ENCODE measurements around the gene EFNA5.
A peak's percentile ranks its signal among the peaks of the same experiment; 100 is the strongest.

Gene EFNA5

GRCh38 chr5:107696498-107696897 is 25.8 kb upstream of the EFNA5 start:
- peaks cover 2% of the 10 kb centered on the region; the same call in 1 of the 2 replicates for H3K4me1 ChIP-seq (ENCODE audit: control insufficient read depth, insufficient read depth, low read length)
- H3K36me3 ChIP-seq (ENCODE audit: control insufficient read depth, insufficient read depth, low read length): no peaks in the 10 kb centered on the region
- H3K27me3 ChIP-seq (ENCODE audit: control insufficient read depth, insufficient read depth, low read length): no peaks in the 10 kb centered on the region
- no CpG with 5 or more reads among the region's 4 CpGs for WGBS (ENCODE audit: insufficient coverage, insufficient read length)
- H3K9me3 ChIP-seq (ENCODE audit: control insufficient read depth, insufficient read depth, low read length): no peaks in the 10 kb centered on the region
- H3K27ac ChIP-seq (ENCODE audit: low read length): no peak overlapping the region
- H3K4me3 ChIP-seq (ENCODE audit: low read length): no peak overlapping the region
- DNase-seq (ENCODE audit: low read depth, low spot score): no peak

GRCh38 chr5:107696080-107696479 is 25.3 kb upstream of the EFNA5 start:
- DNase-seq (ENCODE audit: low read depth, low spot score): no peak
- H3K27ac ChIP-seq (ENCODE audit: low read length): no peak overlapping the region
- WGBS (ENCODE audit: insufficient coverage, insufficient read length): no CpG with 5 or more reads among the region's 4 CpGs
- H3K9me3 ChIP-seq (ENCODE audit: control insufficient read depth, insufficient read depth, low read length): no peaks in the 10 kb centered on the region
- H3K36me3 ChIP-seq (ENCODE audit: control insufficient read depth, insufficient read depth, low read length): no peaks in the 10 kb centered on the region
- H3K4me3 ChIP-seq (ENCODE audit: low read length): no peak overlapping the region
- H3K27me3 ChIP-seq (ENCODE audit: control insufficient read depth, insufficient read depth, low read length): no peaks in the 10 kb centered on the region
- peaks cover 2% of the 10 kb centered on the region; the same call in 1 of the 2 replicates for H3K4me1 ChIP-seq (ENCODE audit: control insufficient read depth, insufficient read depth, low read length)

- DNase-seq (ENCODE audit: low read depth, low spot score): no peak
- Histone ChIP-seq H3K27me3 (ENCODE audit: control insufficient read depth, insufficient read depth, low read length) (no peaks in the 10 kb centered on the region), H3K4me3 (ENCODE audit: low read length) (no peak overlapping the region), H3K27ac (ENCODE audit: low read length) (no peak overlapping the region), H3K4me1 (ENCODE audit: control insufficient read depth, insufficient read depth, low read length) (no peaks in the 10 kb centered on the region), H3K36me3 (ENCODE audit: control insufficient read depth, insufficient read depth, low read length) (no peaks in the 10 kb centered on the region), H3K9me3 (ENCODE audit: control insufficient read depth, insufficient read depth, low read length) (no peaks in the 10 kb centered on the region)
- no CpG with 5 or more reads among the region's 3 CpGs for WGBS (ENCODE audit: insufficient coverage, insufficient read length)
Measured at GRCh38 chr5:107687937-107688336, 17.2 kb upstream of the EFNA5 start.

GRCh38 chr5:107687404-107687803 is 16.7 kb upstream of the EFNA5 start:
- Histone ChIP-seq H3K27me3 (ENCODE audit: control insufficient read depth, insufficient read depth, low read length) (no peaks in the 10 kb centered on the region), H3K4me1 (ENCODE audit: control insufficient read depth, insufficient read depth, low read length) (no peaks in the 10 kb centered on the region), H3K27ac (ENCODE audit: low read length) (no peak overlapping the region), H3K36me3 (ENCODE audit: control insufficient read depth, insufficient read depth, low read length) (no peaks in the 10 kb centered on the region), H3K4me3 (ENCODE audit: low read length) (no peak overlapping the region), H3K9me3 (ENCODE audit: control insufficient read depth, insufficient read depth, low read length) (no peaks in the 10 kb centered on the region)
- no peak for DNase-seq (ENCODE audit: low read depth, low spot score)
- WGBS (ENCODE audit: insufficient coverage, insufficient read length): no CpG with 5 or more reads among the region's 1 CpG

- WGBS (ENCODE audit: insufficient coverage, insufficient read length): no CpG with 5 or more reads among the region's 3 CpGs
- no peak overlapping the region for H3K27ac ChIP-seq (ENCODE audit: low read length)
- DNase-seq (ENCODE audit: low read depth, low spot score): no peak
Measured at GRCh38 chr5:107682533-107682932, 11.8 kb upstream of the EFNA5 start.

GRCh38 chr5:107680799-107681198 is 10.1 kb upstream of the EFNA5 start:
- WGBS (ENCODE audit: insufficient coverage, insufficient read length): no CpG with 5 or more reads among the region's 4 CpGs
- Histone ChIP-seq H3K36me3 (ENCODE audit: control insufficient read depth, insufficient read depth, low read length) (no peaks in the 10 kb centered on the region), H3K27me3 (ENCODE audit: control insufficient read depth, insufficient read depth, low read length) (no peaks in the 10 kb centered on the region), H3K9me3 (ENCODE audit: control insufficient read depth, insufficient read depth, low read length) (no peaks in the 10 kb centered on the region), H3K4me1 (ENCODE audit: control insufficient read depth, insufficient read depth, low read length) (no peaks in the 10 kb centered on the region), H3K27ac (ENCODE audit: low read length) (no peak overlapping the region), H3K4me3 (ENCODE audit: low read length) (no peak overlapping the region)
- no peak for DNase-seq (ENCODE audit: low read depth, low spot score)

More at GRCh38 chr5:107682533-107682932, 11.8 kb upstream of the EFNA5 start:
- H3K27me3 ChIP-seq (ENCODE audit: control insufficient read depth, insufficient read depth, low read length): no peaks in the 10 kb centered on the region
- H3K9me3 ChIP-seq (ENCODE audit: control insufficient read depth, insufficient read depth, low read length): no peaks in the 10 kb centered on the region
- no peaks in the 10 kb centered on the region for H3K36me3 ChIP-seq (ENCODE audit: control insufficient read depth, insufficient read depth, low read length)
- H3K4me3 ChIP-seq (ENCODE audit: low read length): no peak overlapping the region
- H3K4me1 ChIP-seq (ENCODE audit: control insufficient read depth, insufficient read depth, low read length): no peaks in the 10 kb centered on the region

GRCh38 chr5:107680099-107680498 is 9.4 kb upstream of the EFNA5 start:
- Histone ChIP-seq H3K4me3 (ENCODE audit: low read length) (no peak overlapping the region), H3K36me3 (ENCODE audit: control insufficient read depth, insufficient read depth, low read length) (no peaks in the 10 kb centered on the region), H3K4me1 (ENCODE audit: control insufficient read depth, insufficient read depth, low read length) (no peaks in the 10 kb centered on the region), H3K9me3 (ENCODE audit: control insufficient read depth, insufficient read depth, low read length) (no peaks in the 10 kb centered on the region), H3K27ac (ENCODE audit: low read length) (no peak overlapping the region), H3K27me3 (ENCODE audit: control insufficient read depth, insufficient read depth, low read length) (no peaks in the 10 kb centered on the region)
- no peak for DNase-seq (ENCODE audit: low read depth, low spot score)

GRCh38 chr5:107676702-107677101 is 6.0 kb upstream of the EFNA5 start:
- H3K9me3 ChIP-seq (ENCODE audit: control insufficient read depth, insufficient read depth, low read length): no peaks in the 10 kb centered on the region
- H3K27ac ChIP-seq (ENCODE audit: low read length): no peak overlapping the region
- no peak for DNase-seq (ENCODE audit: low read depth, low spot score)
- H3K36me3 ChIP-seq (ENCODE audit: control insufficient read depth, insufficient read depth, low read length): no peaks in the 10 kb centered on the region
- H3K4me1 ChIP-seq (ENCODE audit: control insufficient read depth, insufficient read depth, low read length): no peaks in the 10 kb centered on the region
- H3K4me3 ChIP-seq (ENCODE audit: low read length): no peak overlapping the region
- H3K27me3 ChIP-seq (ENCODE audit: control insufficient read depth, insufficient read depth, low read length): no peaks in the 10 kb centered on the region

- Histone ChIP-seq H3K27ac (ENCODE audit: low read length) (no peak overlapping the region), H3K4me1 (ENCODE audit: control insufficient read depth, insufficient read depth, low read length) (no peaks in the 10 kb centered on the region), H3K36me3 (ENCODE audit: control insufficient read depth, insufficient read depth, low read length) (no peaks in the 10 kb centered on the region), H3K4me3 (ENCODE audit: low read length) (no peak overlapping the region), H3K9me3 (ENCODE audit: control insufficient read depth, insufficient read depth, low read length) (no peaks in the 10 kb centered on the region), H3K27me3 (ENCODE audit: control insufficient read depth, insufficient read depth, low read length) (no peaks in the 10 kb centered on the region; the same call in 1 of the 2 replicates)
- no CpG with 5 or more reads among the region's 9 CpGs for WGBS (ENCODE audit: insufficient coverage, insufficient read length)
- DNase-seq (ENCODE audit: low read depth, low spot score): no peak
Measured at GRCh38 chr5:107675201-107675600, 4.5 kb upstream of the EFNA5 start.

- no peaks in the 10 kb centered on the region for H3K9me3 ChIP-seq (ENCODE audit: control insufficient read depth, insufficient read depth, low read length)
- WGBS (ENCODE audit: insufficient coverage, insufficient read length): no CpG with 5 or more reads among the region's 4 CpGs
- no peak for DNase-seq (ENCODE audit: low read depth, low spot score)
- no peaks in the 10 kb centered on the region; the same call in 1 of the 2 replicates for H3K27me3 ChIP-seq (ENCODE audit: control insufficient read depth, insufficient read depth, low read length)
- no peak overlapping the region for H3K27ac ChIP-seq (ENCODE audit: low read length)
- H3K36me3 ChIP-seq (ENCODE audit: control insufficient read depth, insufficient read depth, low read length): no peaks in the 10 kb centered on the region
- no peaks in the 10 kb centered on the region for H3K4me1 ChIP-seq (ENCODE audit: control insufficient read depth, insufficient read depth, low read length)
- H3K4me3 ChIP-seq (ENCODE audit: low read length): no peak overlapping the region
Measured at GRCh38 chr5:107674655-107675054, 3.9 kb upstream of the EFNA5 start.

GRCh38 chr5:107673368-107674136 is 2.8 kb upstream of the EFNA5 start:
- Histone ChIP-seq H3K27ac (ENCODE audit: low read length) (no peak overlapping the region), H3K27me3 (ENCODE audit: control insufficient read depth, insufficient read depth, low read length) (peaks cover 4% of the 10 kb centered on the region; the same call in 1 of the 2 replicates), H3K9me3 (ENCODE audit: control insufficient read depth, insufficient read depth, low read length) (no peaks in the 10 kb centered on the region), H3K4me3 (ENCODE audit: low read length) (peak overlapping the region; percentile 29; the same call in 1 of the 2 replicates), H3K4me1 (ENCODE audit: control insufficient read depth, insufficient read depth, low read length) (no peaks in the 10 kb centered on the region), H3K36me3 (ENCODE audit: control insufficient read depth, insufficient read depth, low read length) (no peaks in the 10 kb centered on the region)
- DNase-seq (ENCODE audit: low read depth, low spot score): peak; percentile 89
- WGBS (ENCODE audit: insufficient coverage, insufficient read length): no CpG with 5 or more reads among the region's 32 CpGs
